H9 (cell line): ENCODE measurements around the gene AWAT2. TPM values are rescaled to one million over a fixed set of nuclear protein-coding genes. Genes with fewer than 3 reads are reported as not detected.

Source experiments
- DNase-seq: peaks from one replicate; pipeline ENCODE4 v3.0.0-alpha.2; 2017
- H2AFZ ChIP-seq: one replicate; pipeline ENCODE4 v1.6.1; 2013; ENCODE audit warnings: mild to moderate bottlenecking, low read length, control low read depth, moderate library complexity
- H2AK5ac ChIP-seq: 2 replicates; pipeline ENCODE4 v1.6.1; 2013; ENCODE audit warnings: low read length, control low read depth, mixed read lengths; ENCODE audit not compliant: insufficient read length
- H2BK120ac ChIP-seq: one replicate; pipeline ENCODE4 v1.6.1; 2013; ENCODE audit warnings: low read depth, mild to moderate bottlenecking, low read length, control low read depth, inconsistent platforms; ENCODE audit not compliant: poor library complexity, severe bottlenecking
- H2BK12ac ChIP-seq: 2 replicates; pipeline ENCODE4 v1.6.1; 2013; ENCODE audit warnings: low read length, control low read depth, mixed read lengths, low read depth; ENCODE audit not compliant: insufficient read length
- H2BK15ac ChIP-seq: 2 replicates; pipeline ENCODE4 v1.6.1; 2013; ENCODE audit warnings: low read depth, low read length, control low read depth
- H2BK20ac ChIP-seq: one replicate; pipeline ENCODE4 v1.6.1; 2013; ENCODE audit warnings: low read depth, mild to moderate bottlenecking, low read length, control low read depth, inconsistent platforms; ENCODE audit not compliant: poor library complexity, severe bottlenecking
- H2BK5ac ChIP-seq: 2 replicates; pipeline ENCODE4 v1.6.1; 2013; ENCODE audit warnings: low read length, control low read depth, mixed read lengths; ENCODE audit not compliant: insufficient read length
- H3K14ac ChIP-seq: 2 replicates; pipeline ENCODE4 v1.6.1; 2013; ENCODE audit warnings: low read length, control low read depth; ENCODE audit not compliant: insufficient read depth
- H3K18ac ChIP-seq: 2 replicates; pipeline ENCODE4 v1.6.1; 2013; ENCODE audit warnings: low read depth, mild to moderate bottlenecking, mixed read lengths, low read length, control low read depth; ENCODE audit not compliant: insufficient read length
- H3K23ac ChIP-seq: 2 replicates; pipeline ENCODE4 v1.6.1; 2013; ENCODE audit warnings: low read length, control low read depth, mixed read lengths, low read depth; ENCODE audit not compliant: insufficient read length
- H3K23me2 ChIP-seq: 2 replicates; pipeline ENCODE4 v1.6.1; 2013; ENCODE audit warnings: low read depth, mild to moderate bottlenecking, mixed read lengths, low read length, control low read depth; ENCODE audit not compliant: insufficient read length, poor library complexity, severe bottlenecking
- H3K27ac ChIP-seq: 2 replicates; pipeline ENCODE4 v1.5.1; 2013; ENCODE audit warnings: low read length, control low read depth, mixed read lengths, low read depth; ENCODE audit not compliant: insufficient read length
- H3K27me3 ChIP-seq: 2 replicates; pipeline ENCODE4 v1.6.1; 2013; ENCODE audit warnings: low read length, control low read depth, inconsistent platforms; ENCODE audit not compliant: insufficient read depth
- H3K4ac ChIP-seq: 2 replicates; pipeline ENCODE4 v1.6.1; 2013; ENCODE audit warnings: low read depth, mild to moderate bottlenecking, control low read depth, inconsistent platforms, low read length, moderate library complexity
- H3K4me1 ChIP-seq: 2 replicates; pipeline ENCODE4 v1.6.1; 2013; ENCODE audit warnings: low read length, control low read depth, inconsistent platforms; ENCODE audit not compliant: insufficient read depth
- H3K4me2 ChIP-seq: 2 replicates; pipeline ENCODE4 v1.6.1; 2013; ENCODE audit warnings: low read length, control low read depth, mixed read lengths; ENCODE audit not compliant: insufficient read length, insufficient read depth
- H3K56ac ChIP-seq: 2 replicates; pipeline ENCODE4 v1.6.1; 2013; ENCODE audit warnings: low read depth, mild to moderate bottlenecking, mixed read lengths, low read length, control low read depth; ENCODE audit not compliant: insufficient read length
- H3K79me1 ChIP-seq: 2 replicates; pipeline ENCODE4 v1.6.1; 2013; ENCODE audit warnings: low read depth, mild to moderate bottlenecking, moderate library complexity, low read length, control low read depth, inconsistent platforms; ENCODE audit not compliant: insufficient read depth, poor library complexity, severe bottlenecking
- H3K79me2 ChIP-seq: 2 replicates; pipeline ENCODE4 v1.6.1; 2013; ENCODE audit warnings: low read length, control low read depth, inconsistent platforms; ENCODE audit not compliant: insufficient read depth
- H3K9ac ChIP-seq: 2 replicates; pipeline ENCODE4 v1.6.1; 2013; ENCODE audit warnings: low read length, control low read depth, mixed read lengths; ENCODE audit not compliant: insufficient read length; ENCODE audit errors: extremely low read depth
- H3K9me3 ChIP-seq: one replicate; pipeline ENCODE4 v1.6.1; 2013; ENCODE audit warnings: low read depth, low read length, inconsistent platforms; ENCODE audit not compliant: control insufficient read depth
- H3T11ph ChIP-seq: one replicate; pipeline ENCODE4 v1.6.1; 2013; ENCODE audit warnings: mild to moderate bottlenecking, low read length, control low read depth, inconsistent platforms
- H4K20me1 ChIP-seq: one replicate; pipeline ENCODE4 v1.6.1; 2013; ENCODE audit not compliant: control insufficient read depth, insufficient read length, insufficient read depth
- H4K5ac ChIP-seq: 2 replicates; pipeline ENCODE4 v1.6.1; 2013; ENCODE audit warnings: low read depth, mild to moderate bottlenecking, mixed read lengths, low read length, control low read depth; ENCODE audit not compliant: insufficient read length
- H4K8ac ChIP-seq: replicated peaks from 2 replicates; pipeline ENCODE4 v1.6.1; 2013; ENCODE audit warnings: low read length, control low read depth, mixed read lengths, low read depth; ENCODE audit not compliant: insufficient read length
- H4K91ac ChIP-seq: 2 replicates; pipeline ENCODE4 v1.6.1; 2013; ENCODE audit warnings: low read depth, mild to moderate bottlenecking, moderate library complexity, mixed read lengths, low read length, control low read depth; ENCODE audit not compliant: insufficient read length
- H3K27ac Mint-ChIP-seq, 3 experiments: 2 replicates in 2 of 3; 3 replicates in 1 of 3; pipeline ENCODE4 v1.8.0; 2020 to 2021; ENCODE audit warnings: mixed read lengths in 3 of 3, mild to moderate bottlenecking in 1 of 3, moderate library complexity in 1 of 3
- H3K27me3 Mint-ChIP-seq: 2 replicates; pipeline ENCODE4 v1.8.0; 2021; ENCODE audit warnings: low read depth, mild to moderate bottlenecking, moderate library complexity, mixed read lengths
- H3K36me3 Mint-ChIP-seq, 3 experiments: 2 replicates in 2 of 3; 3 replicates in 1 of 3; pipeline ENCODE4 v1.8.0; 2020 to 2021; ENCODE audit warnings: low read depth in 3 of 3, mixed read lengths in 3 of 3; ENCODE audit not compliant: insufficient read depth in 1 of 3
- H3K4me1 Mint-ChIP-seq, 2 experiments: 2 replicates each; pipeline ENCODE4 v1.8.0; 2020; ENCODE audit warnings: mixed read lengths in 2 of 2
- H3K4me3 Mint-ChIP-seq, 2 experiments: 2 replicates in 1 of 2; 3 replicates in 1 of 2; pipeline ENCODE4 v1.8.0; 2020 to 2021; ENCODE audit warnings: mild to moderate bottlenecking in 2 of 2, mixed read lengths in 2 of 2, moderate library complexity in 1 of 2
- H3K9me3 Mint-ChIP-seq, 2 experiments: 2 replicates in 1 of 2; 3 replicates in 1 of 2; pipeline ENCODE4 v1.8.0; 2020; ENCODE audit warnings: mild to moderate bottlenecking in 2 of 2, mixed read lengths in 2 of 2, moderate library complexity in 1 of 2
- WGBS: extraction: QIAGEN DNeasy Blood & Tissue Kit; methylation state at CpG from one replicate; pipeline ENCODE4 v1.1.7; 2013; ENCODE audit warnings: missing lambda C conversion rate, low lambda C conversion rate, mixed read lengths; ENCODE audit not compliant: insufficient read length; ENCODE audit errors: extremely low coverage; 5-methylcytosine and 5-hydroxymethylcytosine counted together
- total RNA-seq: library from RNA; stranded (reverse); gene quantifications from 2 replicates; pipeline ENCODE4 v1.2.1, GENCODE V29; 2021
- TF ChIP-seq, protein P1 (sequence below): fragments of 200-600 bp; sonication (generic); conservative IDR thresholded peaks from 3 replicates; pipeline ENCODE4 v1.8.0; 2021; ENCODE audit warnings: antibody characterized with exemption, mild to moderate bottlenecking

AWAT2 gene
- total RNA-seq, 1 experiment from 2014 or later: not detected

DNA sequence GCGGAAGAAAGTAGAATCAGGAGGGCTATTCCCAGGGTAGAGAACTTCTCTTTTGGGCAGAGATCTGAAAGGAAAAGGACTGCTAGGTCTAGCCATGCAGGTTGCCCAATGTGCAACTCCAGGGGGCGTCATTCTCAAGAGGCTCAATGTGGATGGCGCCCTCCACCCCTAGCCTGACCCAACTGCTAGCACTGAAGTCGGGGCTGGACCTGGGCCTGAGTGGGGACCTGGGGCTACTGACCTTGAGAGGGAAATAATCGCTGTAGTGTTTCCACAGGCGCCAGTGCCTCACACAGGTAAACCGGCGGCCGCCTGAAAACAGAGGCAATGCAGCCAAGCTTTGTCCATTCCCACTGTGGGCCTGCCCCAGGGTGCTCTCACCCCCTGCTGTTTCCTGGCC lies 6.1 kb downstream of the AWAT2 start:
- Histone ChIP-seq H3K23me2 (no peaks in the 10 kb centered on the region), H3K4ac (no peak overlapping the region), H2BK5ac (no peak overlapping the region), H3K9me3 (peaks cover 46% of the 10 kb centered on the region), H4K5ac (no peak overlapping the region), H3K9ac (no peak overlapping the region), H4K91ac (no peak overlapping the region), H2BK120ac (no peak overlapping the region), H3K27ac (no peak overlapping the region), H4K8ac (no peak overlapping the region), H3K23ac (no peak overlapping the region), H3K27me3 (no peaks in the 10 kb centered on the region), H2BK15ac (no peak overlapping the region), H3K4me1 (no peaks in the 10 kb centered on the region), H3K56ac (no peak overlapping the region), H2BK12ac (no peak overlapping the region), H3K4me2 (no peak overlapping the region), H3K18ac (no peak overlapping the region), H2AFZ (no peak overlapping the region), H4K20me1 (no peaks in the 10 kb centered on the region), H3T11ph (no peak overlapping the region), H2AK5ac (no peak overlapping the region), H3K14ac (no peak overlapping the region), H2BK20ac (no peak overlapping the region), H3K79me2 (no peaks in the 10 kb centered on the region), H3K79me1 (no peaks in the 10 kb centered on the region)
- TF ChIP-seq, protein P1, sequence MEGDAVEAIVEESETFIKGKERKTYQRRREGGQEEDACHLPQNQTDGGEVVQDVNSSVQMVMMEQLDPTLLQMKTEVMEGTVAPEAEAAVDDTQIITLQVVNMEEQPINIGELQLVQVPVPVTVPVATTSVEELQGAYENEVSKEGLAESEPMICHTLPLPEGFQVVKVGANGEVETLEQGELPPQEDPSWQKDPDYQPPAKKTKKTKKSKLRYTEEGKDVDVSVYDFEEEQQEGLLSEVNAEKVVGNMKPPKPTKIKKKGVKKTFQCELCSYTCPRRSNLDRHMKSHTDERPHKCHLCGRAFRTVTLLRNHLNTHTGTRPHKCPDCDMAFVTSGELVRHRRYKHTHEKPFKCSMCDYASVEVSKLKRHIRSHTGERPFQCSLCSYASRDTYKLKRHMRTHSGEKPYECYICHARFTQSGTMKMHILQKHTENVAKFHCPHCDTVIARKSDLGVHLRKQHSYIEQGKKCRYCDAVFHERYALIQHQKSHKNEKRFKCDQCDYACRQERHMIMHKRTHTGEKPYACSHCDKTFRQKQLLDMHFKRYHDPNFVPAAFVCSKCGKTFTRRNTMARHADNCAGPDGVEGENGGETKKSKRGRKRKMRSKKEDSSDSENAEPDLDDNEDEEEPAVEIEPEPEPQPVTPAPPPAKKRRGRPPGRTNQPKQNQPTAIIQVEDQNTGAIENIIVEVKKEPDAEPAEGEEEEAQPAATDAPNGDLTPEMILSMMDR: no peak; the same call in 2 of the 3 replicates
- no peaks in the 10 kb centered on the region; a peak in 1 of 4 replicates for H3K4me1 Mint-ChIP-seq
- H3K27ac Mint-ChIP-seq: no peak overlapping the region
- H3K9me3 Mint-ChIP-seq: peaks cover 63 to 65% of the 10 kb centered on the region in 2 experiments
- H3K27me3 Mint-ChIP-seq: peaks cover 2% of the 10 kb centered on the region; the same call in 1 of the 2 replicates
- no CpG with 5 or more reads among the region's 9 CpGs for WGBS
- H3K36me3 Mint-ChIP-seq: peaks cover 2 to 5% (median 2%) of the 10 kb centered on the region in 3 experiments; a peak in 4 of 7 replicates
- H3K4me3 Mint-ChIP-seq: no peak overlapping the region
- no peak for DNase-seq
